NB4 (cell line): ENCODE measurements around the gene WWP2.

Source experiments
- CTCF ChIP-seq: IDR thresholded peaks from one replicate; pipeline ENCODE4 v1.5.1; 2012; ENCODE audit warnings: low read depth, low read length
- MYC ChIP-seq: IDR thresholded peaks from 2 replicates; pipeline ENCODE4 v1.6.1; 2011; ENCODE audit warnings: low read depth, low read length
- POLR2A ChIP-seq: IDR thresholded peaks from 2 replicates; pipeline ENCODE4 v1.6.1; 2011; ENCODE audit warnings: mild to moderate bottlenecking; ENCODE audit not compliant: insufficient read length; ENCODE audit errors: extremely low read depth
- TF ChIP-seq, protein P1 (sequence below): IDR thresholded peaks from 2 replicates; pipeline ENCODE4 v1.6.1; 2011; ENCODE audit warnings: low read depth, low read length

GRCh38 chr16:69852815-69853214 is 90.7 kb downstream of the WWP2 start:
- no peak for TF ChIP-seq CTCF
- TF ChIP-seq POLR2A = no peak
- TF ChIP-seq MYC = no peak
- TF ChIP-seq, protein P1, sequence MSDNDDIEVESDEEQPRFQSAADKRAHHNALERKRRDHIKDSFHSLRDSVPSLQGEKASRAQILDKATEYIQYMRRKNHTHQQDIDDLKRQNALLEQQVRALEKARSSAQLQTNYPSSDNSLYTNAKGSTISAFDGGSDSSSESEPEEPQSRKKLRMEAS = no peak
